Measurements from ENCODE around the gene TSPAN4. TPM values are rescaled to one million over a fixed set of nuclear protein-coding genes. Genes with fewer than 3 reads are reported as not detected.

Gene TSPAN4
- total and polyA plus RNA-seq, 3 experiments from 2014 or later = 4.4 to 9.4 (median 8.8) TPM

DNA sequence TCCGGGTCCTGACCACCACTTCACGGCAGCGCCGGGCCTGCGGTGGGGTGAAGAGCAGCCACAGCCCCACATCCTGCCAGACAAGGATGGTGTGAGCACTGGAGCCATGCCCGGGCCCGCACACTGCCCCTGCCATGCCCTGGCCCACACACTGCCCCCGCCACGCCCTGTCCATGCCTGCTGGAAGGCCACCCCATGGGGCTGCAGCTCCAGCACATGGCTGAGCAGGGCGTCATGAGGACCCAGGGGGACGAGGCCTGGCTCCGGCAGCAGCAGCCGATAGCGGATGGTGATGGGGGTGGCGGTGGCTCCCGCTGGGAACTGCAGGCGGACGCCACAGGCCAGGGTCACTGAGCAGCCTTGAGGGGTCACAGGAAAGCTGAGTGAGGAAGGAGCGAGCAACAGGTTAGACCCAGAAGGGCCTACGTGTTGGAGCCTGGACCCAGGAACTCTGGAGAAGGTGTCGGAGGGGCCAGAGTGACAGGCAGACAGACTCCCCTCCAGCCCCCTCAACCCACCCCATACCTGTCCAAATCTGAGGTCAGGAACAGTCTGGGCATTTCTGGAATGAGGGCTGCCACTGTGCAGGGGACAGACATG is 40.5 kb upstream of the TSPAN4 start:
- ChIA-PET POLR2A (no interaction called here), CTCF (interaction anchor here (1.3 kb wide), 1 partner anchor 54 kb away, joined by 4 read pairs; the partner anchor contains the start of gene TALDO1)
- H3K4me1 Mint-ChIP-seq = peaks cover 2 to 18% (median 6%) of the 10 kb centered on the region in 3 donors

DNA sequence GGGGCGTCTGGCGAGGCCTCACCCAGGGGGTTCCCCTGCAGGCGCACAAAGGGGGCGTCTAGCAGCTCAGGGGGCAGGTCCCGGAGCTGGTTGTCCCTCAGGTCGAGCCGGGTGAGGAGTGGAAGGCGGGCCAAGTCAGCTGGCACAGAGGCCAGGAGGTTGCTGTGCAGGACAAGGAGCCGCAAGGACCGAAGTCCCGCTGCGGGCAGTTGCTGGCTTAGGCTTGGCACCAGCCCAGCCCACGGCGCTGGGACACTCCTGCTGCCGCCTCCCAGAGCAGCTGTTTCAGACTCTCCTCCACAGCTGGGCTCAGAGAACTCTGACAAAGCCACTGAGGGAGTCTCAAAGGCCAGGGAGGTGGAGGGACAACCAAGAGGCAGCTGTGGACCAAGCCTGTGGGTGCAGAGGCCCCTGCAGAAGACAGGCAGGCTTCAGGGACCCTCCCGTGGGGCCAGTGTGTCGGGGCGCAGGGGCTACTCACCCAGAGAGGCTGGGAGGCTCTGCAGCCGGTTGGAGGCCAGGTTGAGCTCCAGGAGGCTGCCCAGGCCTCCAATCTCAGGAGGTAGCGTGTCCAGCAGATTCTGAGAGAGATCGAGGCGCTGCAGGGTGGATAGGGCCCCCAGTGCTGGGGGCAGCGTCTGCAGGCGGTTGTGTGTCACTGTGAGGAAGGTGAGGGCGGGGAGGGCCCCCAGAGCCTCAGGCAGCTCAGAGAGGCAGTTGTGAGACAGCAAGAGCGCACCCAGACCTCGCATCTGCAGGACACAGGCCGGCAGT is 39.8 kb upstream of the TSPAN4 start:
- Histone ChIP-seq H3K27ac (ENCODE audit: low read depth, low read length) (no peak overlapping the region), H3K9me3 (ENCODE audit: low read length) (no peaks in the 10 kb centered on the region), H3K4me3 (ENCODE audit: low read length) (no peak overlapping the region), H3K27me3 (ENCODE audit: insufficient read depth, low read length, poor library complexity, severe bottlenecking) (no peaks in the 10 kb centered on the region), H3K36me3 (ENCODE audit: insufficient read depth, low read length) (no peaks in the 10 kb centered on the region), H3K4me1 (ENCODE audit: insufficient read depth, low read length) (peaks cover 11% of the 10 kb centered on the region)
- Mint-ChIP-seq H3K27ac (no peak overlapping the region), H3K9me3 (no peaks in the 10 kb centered on the region), H3K4me1 (peaks cover 3 to 18% (median 6%) of the 10 kb centered on the region in 3 donors), H3K36me3 (no peaks in the 10 kb centered on the region), H3K27me3 (no peaks in the 10 kb centered on the region), H3K4me3 (peak overlapping the region in 3 of 7 donors; percentile 2 to 23 (median 19))
- no peak for DNase-seq
- ChIA-PET POLR2A (interaction anchor here (1.6 kb wide), 1 partner anchor 17 kb away, joined by 5 read pairs; the partner anchor contains the start of gene PNPLA2), CTCF (no interaction called here)

More for the DNA sequence above, 40.5 kb upstream of the TSPAN4 start:
- H3K27ac ChIP-seq (ENCODE audit: low read depth, low read length) = no peak overlapping the region
- H3K4me1 ChIP-seq (ENCODE audit: insufficient read depth, low read length) = peaks cover 13% of the 10 kb centered on the region
- Mint-ChIP-seq H3K27ac (peak overlapping the region in 1 of 8 donors; percentile 60), H3K36me3 (peaks cover 0 to 2% (median 0%) of the 10 kb centered on the region in 3 donors), H3K4me3 (peak overlapping the region in 2 of 7 donors; percentile 19 to 68), H3K27me3 (no peaks in the 10 kb centered on the region), H3K9me3 (no peaks in the 10 kb centered on the region)
- DNase-seq = no peak
- H3K9me3 ChIP-seq (ENCODE audit: low read length) = no peaks in the 10 kb centered on the region
- no peaks in the 10 kb centered on the region for H3K27me3 ChIP-seq (ENCODE audit: insufficient read depth, low read length, poor library complexity, severe bottlenecking)
- H3K36me3 ChIP-seq (ENCODE audit: insufficient read depth, low read length) = no peaks in the 10 kb centered on the region
- H3K4me3 ChIP-seq (ENCODE audit: low read length) = no peak overlapping the region

DNA sequence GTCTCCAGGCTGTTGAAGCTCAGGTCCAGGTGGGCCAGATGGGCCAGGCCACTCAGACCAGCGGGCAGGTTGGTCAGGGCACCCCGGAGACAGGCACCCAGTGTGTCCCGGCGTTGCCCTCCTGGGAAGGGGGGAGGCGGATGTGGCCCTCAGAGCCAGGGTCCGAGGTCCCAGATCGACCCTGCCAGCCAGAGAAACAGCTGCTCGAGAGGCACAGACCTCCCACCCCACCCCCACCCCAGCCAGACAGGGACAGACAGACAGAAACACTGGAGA is 39.2 kb upstream of the TSPAN4 start:
- Mint-ChIP-seq H3K36me3 (no peaks in the 10 kb centered on the region), H3K27me3 (no peaks in the 10 kb centered on the region), H3K4me1 (peaks cover 7 to 20% (median 8%) of the 10 kb centered on the region in 3 donors), H3K27ac (no peak overlapping the region), H3K9me3 (no peaks in the 10 kb centered on the region), H3K4me3 (peak overlapping the region in 1 of 7 donors; percentile 39)
- Histone ChIP-seq H3K4me3 (ENCODE audit: low read length) (no peak overlapping the region), H3K27me3 (ENCODE audit: insufficient read depth, low read length, poor library complexity, severe bottlenecking) (no peaks in the 10 kb centered on the region), H3K36me3 (ENCODE audit: insufficient read depth, low read length) (no peaks in the 10 kb centered on the region), H3K27ac (ENCODE audit: low read depth, low read length) (no peak overlapping the region), H3K4me1 (ENCODE audit: insufficient read depth, low read length) (peaks cover 13% of the 10 kb centered on the region), H3K9me3 (ENCODE audit: low read length) (no peaks in the 10 kb centered on the region)
- no peak for DNase-seq
- ChIA-PET CTCF (no interaction called here), POLR2A (interaction anchor here (1.6 kb wide), 1 partner anchor 16 kb away, joined by 5 read pairs; the partner anchor contains the start of gene PNPLA2)

DNA sequence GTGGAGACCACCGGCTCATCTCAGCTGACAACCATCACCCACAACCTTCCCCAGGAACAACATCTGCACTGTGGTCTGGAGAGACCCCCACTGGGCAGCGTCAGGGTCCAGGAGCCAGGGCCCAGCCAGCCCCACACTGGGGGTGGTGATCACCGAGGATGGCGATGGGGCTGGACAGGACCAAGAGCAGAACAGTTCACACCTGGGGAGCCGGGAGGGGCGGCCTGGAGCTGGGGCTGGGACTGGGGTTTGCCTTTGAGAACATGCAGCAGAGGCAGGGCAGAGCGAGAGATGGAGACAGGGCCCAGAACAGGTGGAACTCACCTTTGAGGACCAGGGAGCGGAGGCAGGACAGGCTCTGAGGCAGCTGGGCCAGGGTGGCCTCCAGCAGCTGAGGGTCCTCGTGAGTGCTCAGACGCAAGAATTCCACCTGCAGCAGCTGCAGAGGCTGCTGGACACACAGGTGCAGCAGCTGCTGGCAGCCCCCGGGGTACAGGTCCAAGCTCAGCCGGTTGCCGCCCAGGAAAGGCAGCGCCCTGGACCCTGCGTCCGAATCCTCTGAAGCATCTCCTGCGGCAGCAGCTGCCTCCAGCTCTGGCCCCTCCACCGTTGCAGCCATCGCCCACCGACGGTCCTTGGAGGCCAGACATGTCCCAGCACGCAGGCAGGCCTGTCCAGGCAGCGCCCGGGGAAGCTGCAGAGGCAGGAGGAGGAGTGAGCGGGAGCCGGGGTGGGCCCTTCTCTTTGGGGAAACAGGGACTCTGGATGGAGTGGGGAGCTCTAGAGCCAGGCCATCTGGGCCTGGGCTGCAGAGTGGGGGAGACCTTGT is 38.7 kb upstream of the TSPAN4 start:
- H3K4me1 Mint-ChIP-seq = peaks cover 13 to 26% (median 13%) of the 10 kb centered on the region in 3 donors
- Histone ChIP-seq H3K36me3 (ENCODE audit: insufficient read depth, low read length) (no peaks in the 10 kb centered on the region), H3K4me1 (ENCODE audit: insufficient read depth, low read length) (peaks cover 19% of the 10 kb centered on the region), H3K4me3 (ENCODE audit: low read length) (peak overlapping the region; percentile 56), H3K27me3 (ENCODE audit: insufficient read depth, low read length, poor library complexity, severe bottlenecking) (no peaks in the 10 kb centered on the region), H3K9me3 (ENCODE audit: low read length) (no peaks in the 10 kb centered on the region), H3K27ac (ENCODE audit: low read depth, low read length) (peak overlapping the region; percentile 43)
- ChIA-PET POLR2A (interaction anchor here (0.7 to 1.6 kb wide), 2 partner anchors 16 to 28 kb away, joined by 5 read pairs; partner anchors contain the start of genes CD151 and PNPLA2), CTCF (no interaction called here)
- H3K36me3 Mint-ChIP-seq = no peaks in the 10 kb centered on the region
- H3K27me3 Mint-ChIP-seq = no peaks in the 10 kb centered on the region
- no peak for DNase-seq
- H3K4me3 Mint-ChIP-seq = peak overlapping the region; percentile 70 to 91 (median 80)
- H3K27ac Mint-ChIP-seq = peak overlapping the region in 4 of 8 donors; percentile 68 to 92 (median 87)
- H3K9me3 Mint-ChIP-seq = no peaks in the 10 kb centered on the region

DNA sequence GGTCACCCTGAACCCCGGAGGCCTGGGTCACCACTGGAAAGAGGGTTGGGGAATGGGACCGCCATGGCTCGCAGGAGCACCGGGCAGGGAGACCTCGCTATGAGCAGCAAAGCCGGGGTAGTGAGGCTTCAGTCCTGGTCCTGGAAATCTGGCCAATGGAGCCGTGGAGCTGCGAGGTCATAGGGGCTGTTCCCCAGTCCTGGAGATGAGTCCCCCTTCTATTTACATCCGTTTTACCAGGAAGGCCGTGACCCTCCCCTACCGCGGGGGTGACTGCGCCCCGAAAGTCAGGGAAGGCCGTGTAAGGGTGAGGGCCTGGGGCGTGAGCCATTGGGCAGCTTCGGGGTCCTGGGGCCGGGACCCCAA is 38.1 kb upstream of the TSPAN4 start:
- Histone ChIP-seq H3K27ac (ENCODE audit: low read depth, low read length) (peak overlapping the region; percentile 43), H3K9me3 (ENCODE audit: low read length) (no peaks in the 10 kb centered on the region), H3K36me3 (ENCODE audit: insufficient read depth, low read length) (no peaks in the 10 kb centered on the region), H3K27me3 (ENCODE audit: insufficient read depth, low read length, poor library complexity, severe bottlenecking) (no peaks in the 10 kb centered on the region), H3K4me1 (ENCODE audit: insufficient read depth, low read length) (peaks cover 19% of the 10 kb centered on the region), H3K4me3 (ENCODE audit: low read length) (peak overlapping the region; percentile 56)
- ChIA-PET CTCF (interaction anchor here (1.7 kb wide), 1 partner anchor 15 kb away, joined by 5 read pairs; the partner anchor contains the start of gene PNPLA2), POLR2A (interaction anchor here (0.6 to 1.6 kb wide), 4 partner anchors 15 to 156 kb away, joined by 4 to 5 read pairs (median 4); partner anchors contain the start of genes CD151 and PNPLA2)
- Mint-ChIP-seq H3K4me1 (peaks cover 14 to 29% (median 15%) of the 10 kb centered on the region in 3 donors), H3K27me3 (no peaks in the 10 kb centered on the region), H3K36me3 (peaks cover 0 to 2% (median 0%) of the 10 kb centered on the region in 3 donors), H3K4me3 (peak overlapping the region; percentile 70 to 91 (median 80)), H3K27ac (peak overlapping the region in 5 of 8 donors; percentile 54 to 88 (median 86)), H3K9me3 (no peaks in the 10 kb centered on the region)
- DNase-seq = no peak

DNA sequence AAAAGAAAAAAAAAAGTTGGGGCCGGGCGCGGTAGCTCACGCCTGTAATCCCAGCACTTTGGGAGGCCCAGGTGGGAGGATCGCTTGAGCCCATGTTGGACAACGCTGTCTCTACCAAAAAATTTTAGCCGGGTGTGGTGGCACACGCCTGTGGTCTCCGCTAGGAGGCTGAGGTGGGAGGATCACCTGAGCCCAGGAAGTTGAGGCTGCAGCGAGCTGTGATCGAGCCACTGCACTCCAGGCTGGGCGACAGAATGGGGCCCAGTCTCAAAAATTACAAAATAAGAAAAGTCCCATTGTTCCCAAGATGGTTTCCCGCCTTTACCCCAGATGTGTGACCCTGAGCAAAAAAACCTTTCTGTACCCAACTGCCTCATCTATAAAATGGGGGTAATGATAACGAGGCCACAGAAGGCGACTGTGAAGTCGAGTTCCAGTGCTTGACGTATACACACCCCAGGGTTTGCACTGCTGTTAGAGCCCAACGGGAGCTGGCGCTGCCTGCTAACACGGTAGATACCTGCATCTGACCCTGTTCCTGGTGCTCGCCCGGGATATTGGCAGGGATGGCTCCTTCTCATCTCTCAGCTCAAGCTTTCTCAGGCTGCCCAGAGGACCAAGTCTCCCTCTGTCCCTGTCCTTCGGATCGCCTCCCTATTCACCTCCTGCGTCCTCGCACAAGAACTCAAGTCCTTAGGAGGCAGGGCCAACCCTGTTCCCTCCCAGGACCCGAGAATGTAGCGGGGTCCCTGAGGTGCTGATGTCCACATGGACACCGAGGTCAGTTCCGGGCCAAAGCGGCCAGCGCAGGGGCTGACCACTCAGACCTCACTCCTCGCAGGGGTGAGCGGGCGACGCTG is 34.0 kb upstream of the TSPAN4 start:
- Histone ChIP-seq H3K27ac (ENCODE audit: low read depth, low read length) (peak overlapping the region; percentile 92), H3K4me3 (ENCODE audit: low read length) (peak overlapping the region; percentile 100), H3K9me3 (ENCODE audit: low read length) (no peaks in the 10 kb centered on the region), H3K36me3 (ENCODE audit: insufficient read depth, low read length) (peaks cover 20% of the 10 kb centered on the region), H3K4me1 (ENCODE audit: insufficient read depth, low read length) (peaks cover 35% of the 10 kb centered on the region), H3K27me3 (ENCODE audit: insufficient read depth, low read length, poor library complexity, severe bottlenecking) (no peaks in the 10 kb centered on the region)
- peak in 3 of 5 donors; percentile 50 to 75 (median 51) for DNase-seq
- Mint-ChIP-seq H3K9me3 (no peaks in the 10 kb centered on the region), H3K27ac (peak overlapping the region; percentile 92 to 100 (median 98)), H3K4me3 (peak overlapping the region; percentile 94 to 100 (median 95)), H3K27me3 (no peaks in the 10 kb centered on the region), H3K4me1 (peaks cover 33 to 59% (median 34%) of the 10 kb centered on the region in 3 donors), H3K36me3 (peaks cover 0 to 35% (median 2%) of the 10 kb centered on the region in 3 donors)
- POLR2A ChIA-PET = interaction anchor here (0.6 to 2.0 kb wide), 9 partner anchors 10 to 601 kb away, joined by 3 to 38 read pairs (median 3); partner anchors contain the start of genes BET1L, CD151, HRAS and PNPLA2
- CTCF ChIA-PET = interaction anchor here (1.4 to 1.6 kb wide), 2 partner anchors 11 to 14 kb away, joined by 4 to 5 read pairs; no protein-coding TSS in a partner anchor

All from CD8-positive, alpha-beta memory T cell (primary cell).